Mucosa of stomach (tissue), 1 donor: ENCODE data around the gene GNG2.
A peak's percentile ranks its signal among the peaks of the same experiment; 100 is the strongest.

Experiments used
- H3K27me3 ChIP-seq: one replicate; pipeline ENCODE4 v1.7.0; 2013; ENCODE audit warnings: mild to moderate bottlenecking, low read length; ENCODE audit not compliant: control insufficient read depth, insufficient read depth
- H3K36me3 ChIP-seq: one replicate; pipeline ENCODE4 v1.7.0; 2013; ENCODE audit warnings: low read length; ENCODE audit not compliant: control insufficient read depth, insufficient read depth
- H3K4me1 ChIP-seq: one replicate; pipeline ENCODE4 v1.7.0; 2013; ENCODE audit warnings: mild to moderate bottlenecking, low read length; ENCODE audit not compliant: control insufficient read depth, insufficient read depth
- H3K4me3 ChIP-seq: one replicate; pipeline ENCODE4 v1.7.0; 2013; ENCODE audit warnings: low read length
- H3K9ac ChIP-seq: one replicate; pipeline ENCODE4 v1.7.0; 2013; ENCODE audit warnings: mild to moderate bottlenecking, low read length, moderate library complexity
- H3K9me3 ChIP-seq: one replicate; pipeline ENCODE4 v1.7.0; 2013; ENCODE audit warnings: mild to moderate bottlenecking, low read length, moderate library complexity; ENCODE audit not compliant: control insufficient read depth
- donor health status: Pancreatic carcinoma.

Gene GNG2

GRCh38 chr14:51836417-51836816 is 24.0 kb upstream of the GNG2 start:
- no peaks in the 10 kb centered on the region for H3K36me3 ChIP-seq
- no peak overlapping the region for H3K9ac ChIP-seq
- H3K4me3 ChIP-seq = no peak overlapping the region
- no peaks in the 10 kb centered on the region for H3K27me3 ChIP-seq
- no peaks in the 10 kb centered on the region for H3K4me1 ChIP-seq
- no peaks in the 10 kb centered on the region for H3K9me3 ChIP-seq

- Histone ChIP-seq H3K9ac (no peak overlapping the region), H3K9me3 (no peaks in the 10 kb centered on the region), H3K4me3 (no peak overlapping the region), H3K36me3 (no peaks in the 10 kb centered on the region), H3K4me1 (no peaks in the 10 kb centered on the region), H3K27me3 (no peaks in the 10 kb centered on the region)
These were observed 16.1 kb upstream of the GNG2 start for GRCh38 chr14:51844081-51844881.

- H3K9ac ChIP-seq = no peak overlapping the region
These were observed 14.6 kb upstream of the GNG2 start for GRCh38 chr14:51845811-51846210.

GRCh38 chr14:51846631-51847488 is 13.6 kb upstream of the GNG2 start:
- Histone ChIP-seq H3K4me3 (no peak overlapping the region), H3K27me3 (no peaks in the 10 kb centered on the region), H3K9ac (peak overlapping the region; percentile 19), H3K4me1 (no peaks in the 10 kb centered on the region), H3K9me3 (no peaks in the 10 kb centered on the region), H3K36me3 (no peaks in the 10 kb centered on the region)

More at GRCh38 chr14:51845811-51846210, 14.6 kb upstream of the GNG2 start:
- Histone ChIP-seq H3K27me3 (no peaks in the 10 kb centered on the region), H3K4me3 (no peak overlapping the region), H3K36me3 (no peaks in the 10 kb centered on the region), H3K9me3 (no peaks in the 10 kb centered on the region), H3K4me1 (no peaks in the 10 kb centered on the region)

GRCh38 chr14:51847489-51847796 is 13.0 kb upstream of the GNG2 start:
- no peaks in the 10 kb centered on the region for H3K27me3 ChIP-seq
- no peaks in the 10 kb centered on the region for H3K36me3 ChIP-seq
- no peaks in the 10 kb centered on the region for H3K9me3 ChIP-seq
- no peak overlapping the region for H3K9ac ChIP-seq
- H3K4me1 ChIP-seq = no peaks in the 10 kb centered on the region
- no peak overlapping the region for H3K4me3 ChIP-seq

GRCh38 chr14:51848120-51848519 is 12.3 kb upstream of the GNG2 start:
- no peaks in the 10 kb centered on the region for H3K36me3 ChIP-seq
- H3K9ac ChIP-seq = no peak overlapping the region
- no peaks in the 10 kb centered on the region for H3K9me3 ChIP-seq
- H3K4me1 ChIP-seq = no peaks in the 10 kb centered on the region
- no peak overlapping the region for H3K4me3 ChIP-seq
- no peaks in the 10 kb centered on the region for H3K27me3 ChIP-seq

- Histone ChIP-seq H3K4me3 (no peak overlapping the region), H3K36me3 (no peaks in the 10 kb centered on the region), H3K9ac (no peak overlapping the region), H3K9me3 (no peaks in the 10 kb centered on the region), H3K27me3 (no peaks in the 10 kb centered on the region), H3K4me1 (no peaks in the 10 kb centered on the region)
These were observed 11.3 kb upstream of the GNG2 start for GRCh38 chr14:51849097-51849496.

GRCh38 chr14:51850651-51851050 is 9.8 kb upstream of the GNG2 start:
- H3K4me1 ChIP-seq = no peaks in the 10 kb centered on the region
- H3K9ac ChIP-seq = no peak overlapping the region
- H3K9me3 ChIP-seq = no peaks in the 10 kb centered on the region
- no peak overlapping the region for H3K4me3 ChIP-seq
- H3K27me3 ChIP-seq = no peaks in the 10 kb centered on the region
- H3K36me3 ChIP-seq = no peaks in the 10 kb centered on the region

GRCh38 chr14:51852541-51852940 is 7.9 kb upstream of the GNG2 start:
- Histone ChIP-seq H3K4me1 (no peaks in the 10 kb centered on the region), H3K4me3 (no peak overlapping the region), H3K9ac (no peak overlapping the region), H3K36me3 (no peaks in the 10 kb centered on the region), H3K27me3 (no peaks in the 10 kb centered on the region), H3K9me3 (no peaks in the 10 kb centered on the region)

GRCh38 chr14:51855234-51855633 is 5.2 kb upstream of the GNG2 start:
- Histone ChIP-seq H3K4me1 (no peaks in the 10 kb centered on the region), H3K9me3 (no peaks in the 10 kb centered on the region), H3K9ac (no peak overlapping the region), H3K36me3 (no peaks in the 10 kb centered on the region), H3K4me3 (no peak overlapping the region), H3K27me3 (peaks cover 4% of the 10 kb centered on the region)

GRCh38 chr14:51856792-51857296 is 3.6 kb upstream of the GNG2 start:
- Histone ChIP-seq H3K9me3 (no peaks in the 10 kb centered on the region), H3K4me3 (no peak overlapping the region), H3K4me1 (no peaks in the 10 kb centered on the region), H3K36me3 (no peaks in the 10 kb centered on the region), H3K9ac (no peak overlapping the region), H3K27me3 (peaks cover 6% of the 10 kb centered on the region)

GRCh38 chr14:51859131-51859530 is 1.3 kb upstream of the GNG2 start:
- no peak overlapping the region for H3K4me3 ChIP-seq
- H3K27me3 ChIP-seq = peaks cover 6% of the 10 kb centered on the region
- no peak overlapping the region for H3K9ac ChIP-seq
- no peaks in the 10 kb centered on the region for H3K9me3 ChIP-seq
- no peaks in the 10 kb centered on the region for H3K4me1 ChIP-seq
- H3K36me3 ChIP-seq = no peaks in the 10 kb centered on the region
